Karpas-422 (cell line): ENCODE measurements around the gene TACR1. TPM values are rescaled to one million over a fixed set of nuclear protein-coding genes. Genes with fewer than 3 reads are reported as not detected.

ENCODE experiments used
- DNase-seq: peaks from one replicate; pipeline ENCODE4 v3.0.0-alpha.2; 2015
- H2AFZ ChIP-seq: fragments of 200-600 bp; sonication (generic); 2 replicates; pipeline ENCODE4 v1.6.1; 2014; ENCODE audit warnings: antibody characterized with exemption, low read length, mixed read lengths
- H3K27ac ChIP-seq: fragments of 200-600 bp; sonication (generic); 2 replicates; pipeline ENCODE4 v1.5.1; 2014; ENCODE audit warnings: mild to moderate bottlenecking, low read length, moderate library complexity
- H3K27me3 ChIP-seq: fragments of 200-600 bp; sonication (generic); 2 replicates; pipeline ENCODE4 v1.6.1; 2014; ENCODE audit warnings: low read length, mixed read lengths
- H3K36me3 ChIP-seq: fragments of 200-600 bp; sonication (generic); 2 replicates; pipeline ENCODE4 v1.6.1; 2014; ENCODE audit warnings: low read length, mixed read lengths; ENCODE audit not compliant: insufficient read depth
- H3K4me1 ChIP-seq: fragments of 200-600 bp; sonication (generic); 2 replicates; pipeline ENCODE4 v1.6.1; 2014; ENCODE audit warnings: mild to moderate bottlenecking, low read length, mixed read lengths
- H3K4me2 ChIP-seq: fragments of 200-600 bp; sonication (generic); 2 replicates; pipeline ENCODE4 v1.6.1; 2014; ENCODE audit warnings: low read length, low read depth, mild to moderate bottlenecking; ENCODE audit not compliant: poor library complexity, severe bottlenecking
- H3K4me3 ChIP-seq: fragments of 200-600 bp; sonication (generic); 2 replicates; pipeline ENCODE4 v1.5.1; 2014; ENCODE audit warnings: mild to moderate bottlenecking, antibody characterized with exemption, low read length, mixed read lengths
- H3K79me2 ChIP-seq: fragments of 200-600 bp; sonication (generic); 2 replicates; pipeline ENCODE4 v1.6.1; 2014; ENCODE audit warnings: mild to moderate bottlenecking, low read length, mixed read lengths
- H3K9ac ChIP-seq: fragments of 200-600 bp; sonication (generic); 2 replicates; pipeline ENCODE4 v1.6.0; 2014; ENCODE audit warnings: low read length
- H3K9me2 ChIP-seq: fragments of 200-600 bp; sonication (generic), shearing (Covaris generic); replicated peaks from 2 replicates; pipeline ENCODE4 v1.6.0; 2014; ENCODE audit warnings: mild to moderate bottlenecking, low read length, moderate library complexity; ENCODE audit not compliant: insufficient read depth
- H3K9me3 ChIP-seq: fragments of 300-700, 200-600 bp; sonication (generic); 2 replicates; pipeline ENCODE4 v1.6.1; 2014; ENCODE audit warnings: low read length, mixed read lengths
- H4K20me1 ChIP-seq: fragments of 200-600 bp; sonication (generic); 2 replicates; pipeline ENCODE4 v1.6.1; 2014; ENCODE audit warnings: mild to moderate bottlenecking, antibody characterized with exemption, low read length, low read depth; ENCODE audit not compliant: insufficient read depth
- total RNA-seq: library from RNA; depleted of rRNA; stranded (reverse); fragments of >200 nt; shearing (Covaris generic); gene quantifications from 2 replicates; pipeline ENCODE4 v1.2.3, GENCODE V29; 2014; ENCODE audit warnings: low replicate concordance

TACR1 gene
- total RNA-seq, 1 experiment from 2014 or later: not detected

- no peak overlapping the region for H3K9ac ChIP-seq
- H3K36me3 ChIP-seq: no peaks in the 10 kb centered on the region
- no peaks in the 10 kb centered on the region for H3K79me2 ChIP-seq
- H3K9me2 ChIP-seq: no peaks in the 10 kb centered on the region
- H4K20me1 ChIP-seq: no peaks in the 10 kb centered on the region; the same call in 1 of the 2 replicates
- H3K4me2 ChIP-seq: peak overlapping the region; percentile 41
- H3K4me1 ChIP-seq: peaks cover 22% of the 10 kb centered on the region
- DNase-seq: peak; percentile 78
- no peak overlapping the region for H3K4me3 ChIP-seq
- H3K9me3 ChIP-seq: 0 out of 2 replicates have a peak, but pooled peaks cover 3% of the 10 kb centered on the region
- H3K27me3 ChIP-seq: peaks cover 3% of the 10 kb centered on the region; the same call in 1 of the 2 replicates
- no peak overlapping the region for H3K27ac ChIP-seq
- no peak overlapping the region for H2AFZ ChIP-seq
Observed at GRCh38 chr2:75100011-75100800, 99.1 kb downstream of the TACR1 start.

- Histone ChIP-seq H3K27me3 (peaks cover 3% of the 10 kb centered on the region; the same call in 1 of the 2 replicates), H3K4me1 (peaks cover 22% of the 10 kb centered on the region), H2AFZ (no peak overlapping the region), H3K9me3 (0 out of 2 replicates have a peak, but pooled peaks cover 3% of the 10 kb centered on the region), H3K36me3 (no peaks in the 10 kb centered on the region), H3K79me2 (no peaks in the 10 kb centered on the region), H3K9ac (no peak overlapping the region), H3K9me2 (no peaks in the 10 kb centered on the region), H3K27ac (no peak overlapping the region), H3K4me3 (no peak overlapping the region), H3K4me2 (peak overlapping the region; percentile 41), H4K20me1 (no peaks in the 10 kb centered on the region; the same call in 1 of the 2 replicates)
- DNase-seq: no peak
Observed at GRCh38 chr2:75099521-75099922, 99.8 kb downstream of the TACR1 start.

GRCh38 chr2:75098856-75099255, 100.5 kb downstream of the TACR1 start:
- no peaks in the 10 kb centered on the region for H3K36me3 ChIP-seq
- peak overlapping the region; percentile 22 for H3K4me2 ChIP-seq
- DNase-seq: peak; percentile 86
- 0 out of 2 replicates have a peak, but pooled peaks cover 3% of the 10 kb centered on the region for H3K9me3 ChIP-seq
- no peak overlapping the region for H2AFZ ChIP-seq
- no peaks in the 10 kb centered on the region for H3K79me2 ChIP-seq
- H3K9me2 ChIP-seq: no peaks in the 10 kb centered on the region
- no peak overlapping the region for H3K27ac ChIP-seq
- no peaks in the 10 kb centered on the region; the same call in 1 of the 2 replicates for H4K20me1 ChIP-seq
- no peak overlapping the region for H3K4me3 ChIP-seq
- peaks cover 3% of the 10 kb centered on the region; the same call in 1 of the 2 replicates for H3K27me3 ChIP-seq
- no peak overlapping the region for H3K9ac ChIP-seq
- H3K4me1 ChIP-seq: peaks cover 22% of the 10 kb centered on the region

GRCh38 chr2:75097831-75098230, 101.5 kb downstream of the TACR1 start:
- Histone ChIP-seq H3K27me3 (peaks cover 3% of the 10 kb centered on the region; the same call in 1 of the 2 replicates), H3K27ac (no peak overlapping the region), H3K4me2 (no peak overlapping the region), H3K9me3 (0 out of 2 replicates have a peak, but pooled peaks cover 3% of the 10 kb centered on the region), H3K36me3 (no peaks in the 10 kb centered on the region), H4K20me1 (no peaks in the 10 kb centered on the region; the same call in 1 of the 2 replicates), H3K4me1 (peaks cover 22% of the 10 kb centered on the region), H3K79me2 (no peaks in the 10 kb centered on the region), H2AFZ (no peak overlapping the region), H3K4me3 (no peak overlapping the region), H3K9me2 (no peaks in the 10 kb centered on the region), H3K9ac (no peak overlapping the region)
- DNase-seq: no peak

GRCh38 chr2:75094405-75094804, 104.9 kb downstream of the TACR1 start:
- Histone ChIP-seq H3K4me1 (peaks cover 6% of the 10 kb centered on the region), H3K36me3 (no peaks in the 10 kb centered on the region), H3K9me3 (no peaks in the 10 kb centered on the region), H3K9me2 (no peaks in the 10 kb centered on the region), H3K9ac (no peak overlapping the region), H4K20me1 (no peaks in the 10 kb centered on the region; the same call in 1 of the 2 replicates), H3K4me2 (no peak overlapping the region), H3K4me3 (no peak overlapping the region), H3K27ac (no peak overlapping the region), H2AFZ (no peak overlapping the region), H3K27me3 (no peaks in the 10 kb centered on the region), H3K79me2 (no peaks in the 10 kb centered on the region)
- DNase-seq: no peak

- Histone ChIP-seq H3K9me2 (no peaks in the 10 kb centered on the region), H3K9me3 (no peaks in the 10 kb centered on the region), H3K4me2 (no peak overlapping the region), H3K27me3 (no peaks in the 10 kb centered on the region), H3K4me3 (no peak overlapping the region), H3K4me1 (no peaks in the 10 kb centered on the region), H4K20me1 (no peaks in the 10 kb centered on the region), H3K79me2 (no peaks in the 10 kb centered on the region), H3K27ac (no peak overlapping the region), H2AFZ (no peak overlapping the region), H3K36me3 (no peaks in the 10 kb centered on the region), H3K9ac (no peak overlapping the region)
- no peak for DNase-seq
Observed at GRCh38 chr2:75090770-75091515, 108.4 kb downstream of the TACR1 start.

GRCh38 chr2:75089471-75089870, 109.8 kb downstream of the TACR1 start:
- no peak overlapping the region for H3K4me3 ChIP-seq
- no peak overlapping the region for H3K9ac ChIP-seq
- no peaks in the 10 kb centered on the region for H3K9me2 ChIP-seq
- H3K79me2 ChIP-seq: no peaks in the 10 kb centered on the region
- no peaks in the 10 kb centered on the region for H3K36me3 ChIP-seq
- no peaks in the 10 kb centered on the region for H4K20me1 ChIP-seq
- H3K27me3 ChIP-seq: no peaks in the 10 kb centered on the region
- no peak overlapping the region for H3K27ac ChIP-seq
- H2AFZ ChIP-seq: no peak overlapping the region
- H3K4me1 ChIP-seq: no peaks in the 10 kb centered on the region
- no peak for DNase-seq
- H3K4me2 ChIP-seq: no peak overlapping the region
- no peaks in the 10 kb centered on the region for H3K9me3 ChIP-seq

- Histone ChIP-seq H3K36me3 (no peaks in the 10 kb centered on the region), H3K9ac (no peak overlapping the region), H3K27ac (no peak overlapping the region)
Observed at GRCh38 chr2:75088791-75089190, 110.5 kb downstream of the TACR1 start.

More at GRCh38 chr2:75088791-75089190, 110.5 kb downstream of the TACR1 start:
- Histone ChIP-seq H3K4me3 (no peak overlapping the region), H3K79me2 (no peaks in the 10 kb centered on the region), H4K20me1 (no peaks in the 10 kb centered on the region), H3K4me2 (no peak overlapping the region), H3K9me2 (no peaks in the 10 kb centered on the region), H3K9me3 (no peaks in the 10 kb centered on the region), H3K4me1 (no peaks in the 10 kb centered on the region), H2AFZ (no peak overlapping the region), H3K27me3 (no peaks in the 10 kb centered on the region)
- no peak for DNase-seq
